Lung (tissue), 12 donors: ENCODE measurements around the gene LRP1B. TPM values are rescaled to one million over a fixed set of nuclear protein-coding genes. Genes with fewer than 3 reads are reported as not detected.
A peak's percentile ranks its signal among the peaks of the same experiment; 100 is the strongest.

Source experiments
- ATAC-seq: fragments of 200-7000 bp; cut with Tn5 transposase; one replicate; pipeline ENCODE4 v1.9.1; 2020; ENCODE audit warnings: moderate number of reproducible peaks; ENCODE audit not compliant: insufficient read depth, low FRiP score
- DNase-seq, 3 donors: peaks; one replicate each; pipeline ENCODE4 v3.0.0-alpha.2; 2013 to 2017
- H3K27ac ChIP-seq, 2 donors: one replicate each; pipeline ENCODE4 v1.5.1; 2013; ENCODE audit warnings: mild to moderate bottlenecking in 2 of 2, moderate library complexity in 2 of 2, control low read depth in 1 of 2, inconsistent platforms in 1 of 2, low read depth in 1 of 2, low read length in 1 of 2
- H3K27me3 ChIP-seq, 3 donors: one replicate each; pipeline ENCODE4 v1.5.1; 2013; ENCODE audit warnings: low read length in 2 of 3; ENCODE audit not compliant: control insufficient read depth in 3 of 3, insufficient read depth in 3 of 3
- H3K36me3 ChIP-seq, 4 donors: one replicate each; pipeline ENCODE4 v1.5.1; 2013; ENCODE audit warnings: low read length in 4 of 4, mild to moderate bottlenecking in 1 of 4, moderate library complexity in 1 of 4; ENCODE audit not compliant: control insufficient read depth in 4 of 4, insufficient read depth in 4 of 4
- H3K4me1 ChIP-seq, 5 donors: one replicate each; pipeline ENCODE4 v1.5.1; 2013; ENCODE audit warnings: low read length in 5 of 5, mild to moderate bottlenecking in 2 of 5, moderate library complexity in 1 of 5; ENCODE audit not compliant: control insufficient read depth in 5 of 5, insufficient read depth in 5 of 5
- H3K4me3 ChIP-seq: one replicate; pipeline ENCODE4 v1.5.1; 2013; ENCODE audit warnings: mild to moderate bottlenecking, control low read depth, moderate library complexity
- H3K9ac ChIP-seq, 2 donors: one replicate each; pipeline ENCODE4 v1.5.1; 2013; ENCODE audit warnings: low read length in 2 of 2, control low read depth in 1 of 2; ENCODE audit not compliant: insufficient read depth in 1 of 2
- H3K9me3 ChIP-seq, 4 donors: one replicate each; pipeline ENCODE4 v1.5.1; 2013; ENCODE audit warnings: low read length in 3 of 4, mild to moderate bottlenecking in 1 of 4, moderate library complexity in 1 of 4; ENCODE audit not compliant: control insufficient read depth in 4 of 4, insufficient read depth in 3 of 4
- WGBS, 2 donors: extraction: QIAGEN DNeasy Blood & Tissue Kit; methylation state at CpG; one replicate each; pipeline ENCODE4 v1.1.7; 2013; 5-methylcytosine and 5-hydroxymethylcytosine counted together
- polyA plus RNA-seq, 2 donors: library from polyadenylated mRNA; stranded (reverse); fragments of 200-250 nt; gene quantifications; one replicate each; pipeline ENCODE4 v1.2.1, GENCODE V29; 2013
- total RNA-seq, 2 donors: library from RNA; depleted of rRNA in 1 of 2; stranded (reverse); fragments of >200 nt in 1 of 2; gene quantifications; one replicate each; pipeline ENCODE4 v1.2.1, GENCODE V29; 2014 to 2021
- TF ChIP-seq, protein P1 (sequence below): IDR thresholded peaks from 2 replicates; pipeline ENCODE4 v1.5.1; 2012; ENCODE audit warnings: mild to moderate bottlenecking; ENCODE audit errors: control extremely low read depth, extremely low read depth
- donor health status: control.
- donor health status: control.
- donor health status: Bipolar disorder and iron deficiency.
- donor health status: healthy.
- donor health status: DM: yes; HTN: yes; CAD: no.

LRP1B gene
- total and polyA plus RNA-seq, 4 donors, result 0.01 to 6.5 (median 0.16) TPM

DNA sequence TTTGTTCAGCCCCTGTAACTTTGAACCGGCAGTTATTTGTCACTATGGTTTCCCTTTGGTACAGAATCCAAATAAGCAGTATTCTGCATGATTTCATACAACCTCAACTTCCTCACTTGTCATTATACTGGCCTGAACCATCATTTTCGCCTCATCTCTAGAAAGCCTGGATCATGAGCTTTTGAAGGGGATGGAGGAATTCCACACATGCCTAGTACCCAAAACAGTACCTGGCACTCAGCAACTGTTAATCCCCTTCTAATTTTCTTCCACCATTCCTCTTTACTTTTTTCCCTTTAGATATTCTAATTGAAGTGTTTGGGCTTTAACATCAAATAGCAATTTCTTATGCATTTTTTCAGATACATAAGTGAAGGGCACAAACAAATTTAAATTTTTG is 1776.3 kb downstream of the LRP1B start:
- Histone ChIP-seq H3K27me3 (no peaks in the 10 kb centered on the region), H3K4me3 (no peak overlapping the region), H3K4me1 (peaks cover 0 to 4% (median 0%) of the 10 kb centered on the region in 5 donors), H3K27ac (no peak overlapping the region), H3K9me3 (no peaks in the 10 kb centered on the region), H3K36me3 (no peaks in the 10 kb centered on the region), H3K9ac (no peak overlapping the region)
- TF ChIP-seq, protein P1, sequence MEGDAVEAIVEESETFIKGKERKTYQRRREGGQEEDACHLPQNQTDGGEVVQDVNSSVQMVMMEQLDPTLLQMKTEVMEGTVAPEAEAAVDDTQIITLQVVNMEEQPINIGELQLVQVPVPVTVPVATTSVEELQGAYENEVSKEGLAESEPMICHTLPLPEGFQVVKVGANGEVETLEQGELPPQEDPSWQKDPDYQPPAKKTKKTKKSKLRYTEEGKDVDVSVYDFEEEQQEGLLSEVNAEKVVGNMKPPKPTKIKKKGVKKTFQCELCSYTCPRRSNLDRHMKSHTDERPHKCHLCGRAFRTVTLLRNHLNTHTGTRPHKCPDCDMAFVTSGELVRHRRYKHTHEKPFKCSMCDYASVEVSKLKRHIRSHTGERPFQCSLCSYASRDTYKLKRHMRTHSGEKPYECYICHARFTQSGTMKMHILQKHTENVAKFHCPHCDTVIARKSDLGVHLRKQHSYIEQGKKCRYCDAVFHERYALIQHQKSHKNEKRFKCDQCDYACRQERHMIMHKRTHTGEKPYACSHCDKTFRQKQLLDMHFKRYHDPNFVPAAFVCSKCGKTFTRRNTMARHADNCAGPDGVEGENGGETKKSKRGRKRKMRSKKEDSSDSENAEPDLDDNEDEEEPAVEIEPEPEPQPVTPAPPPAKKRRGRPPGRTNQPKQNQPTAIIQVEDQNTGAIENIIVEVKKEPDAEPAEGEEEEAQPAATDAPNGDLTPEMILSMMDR, result no peak
- no peak for ATAC-seq
- no peak for DNase-seq
- 78 to 85% methylated on average over 2 of the region's 2 CpGs for WGBS, 2 donors

DNA sequence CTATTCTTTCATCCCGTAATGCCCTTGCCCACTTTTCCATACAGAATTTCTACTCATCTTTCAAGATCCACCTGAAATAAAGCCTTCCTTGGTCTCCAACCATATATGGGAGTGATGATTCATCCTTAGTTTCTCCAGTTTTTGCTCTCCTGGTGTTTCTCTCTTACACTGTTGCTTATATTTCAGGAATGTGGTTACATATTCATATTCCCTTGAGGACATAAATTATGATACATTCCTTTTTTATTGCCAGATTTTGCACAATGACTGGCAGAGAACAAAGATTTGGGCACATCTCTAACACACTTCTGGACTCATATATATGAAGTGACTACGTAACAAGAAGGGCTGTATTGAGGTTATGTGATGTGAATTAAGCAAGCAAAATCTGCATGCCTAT is 1777.3 kb downstream of the LRP1B start:
- H3K9me3 ChIP-seq, result no peaks in the 10 kb centered on the region
- H3K27me3 ChIP-seq, result no peaks in the 10 kb centered on the region
- TF ChIP-seq, protein P1, result no peak
- DNase-seq, result no peak
- no peak for ATAC-seq
- WGBS, 2 donors, result 42 to 43% methylated on average over 2 of the region's 2 CpGs
- no peaks in the 10 kb centered on the region for H3K36me3 ChIP-seq
- no peak overlapping the region for H3K9ac ChIP-seq
- no peak overlapping the region for H3K4me3 ChIP-seq
- no peak overlapping the region for H3K27ac ChIP-seq
- H3K4me1 ChIP-seq, result no peaks in the 10 kb centered on the region

DNA sequence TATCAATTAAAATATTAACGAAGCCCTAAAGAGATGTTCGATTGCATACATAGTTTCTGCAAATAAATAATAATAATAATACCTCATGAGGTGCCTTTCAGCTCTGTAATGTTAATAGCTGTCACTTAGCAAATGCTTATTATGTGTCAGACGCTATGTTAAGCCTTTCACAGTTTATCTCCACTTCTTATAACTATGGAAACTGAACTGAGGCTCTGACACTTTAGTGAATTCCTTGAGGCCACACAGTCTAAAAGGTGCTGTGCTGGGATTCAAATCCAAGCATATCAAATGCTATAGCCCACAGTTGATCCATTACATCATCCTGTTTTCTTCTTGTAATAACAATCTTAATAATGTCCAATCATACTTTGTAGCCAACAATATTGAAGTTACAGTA is 1779.1 kb downstream of the LRP1B start:
- H3K4me1 ChIP-seq, result no peaks in the 10 kb centered on the region
- H3K36me3 ChIP-seq, result no peaks in the 10 kb centered on the region
- H3K4me3 ChIP-seq, result no peak overlapping the region
- ATAC-seq (no peak), DNase-seq (peak in 2 of 3 donors; percentile 6 to 7)
- no peak overlapping the region for H3K27ac ChIP-seq
- H3K9me3 ChIP-seq, result no peaks in the 10 kb centered on the region
- TF ChIP-seq, protein P1, result no peak
- no peaks in the 10 kb centered on the region for H3K27me3 ChIP-seq
- 62 to 77% methylated on average over 3 of the region's 3 CpGs for WGBS, 2 donors
- no peak overlapping the region for H3K9ac ChIP-seq

DNA sequence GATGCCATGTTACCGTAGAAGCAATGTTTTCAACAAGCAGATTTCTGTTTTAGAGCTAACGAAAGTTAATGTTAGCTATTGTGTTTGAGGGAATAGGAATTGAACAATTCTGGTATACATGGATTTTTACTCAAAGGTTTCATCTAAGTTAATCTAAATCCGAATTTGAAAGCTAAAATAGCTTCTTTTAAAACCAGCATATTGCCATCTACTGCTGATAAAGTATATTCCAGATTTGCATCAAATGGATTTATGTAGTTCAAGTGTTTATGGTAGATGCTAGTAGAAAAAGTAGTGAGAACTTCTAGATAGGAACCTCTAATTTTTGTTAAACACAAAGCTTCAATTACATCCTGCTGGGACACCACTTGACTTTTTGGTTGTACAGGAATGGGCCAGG is 1781.1 kb downstream of the LRP1B start:
- WGBS, 2 donors, result 72 to 82% methylated on average over 3 of the region's 3 CpGs

More for the DNA sequence above, 1781.1 kb downstream of the LRP1B start:
- Histone ChIP-seq H3K9ac (no peak overlapping the region), H3K36me3 (no peaks in the 10 kb centered on the region), H3K27me3 (no peaks in the 10 kb centered on the region), H3K9me3 (no peaks in the 10 kb centered on the region), H3K27ac (no peak overlapping the region), H3K4me3 (no peak overlapping the region), H3K4me1 (no peaks in the 10 kb centered on the region)
- TF ChIP-seq, protein P1, result no peak
- DNase-seq, result peak in 1 of 3 donors; percentile 15
- ATAC-seq, result no peak
